H9 (cell line): ENCODE measurements around the gene DCAF11. TPM values are rescaled to one million over a fixed set of nuclear protein-coding genes. Genes with fewer than 3 reads are reported as not detected.

Experiments used
- DNase-seq: peaks from one replicate; pipeline ENCODE4 v3.0.0-alpha.2; 2017
- H2AFZ ChIP-seq: one replicate; pipeline ENCODE4 v1.6.1; 2013; ENCODE audit warnings: mild to moderate bottlenecking, low read length, control low read depth, moderate library complexity
- H2AK5ac ChIP-seq: 2 replicates; pipeline ENCODE4 v1.6.1; 2013; ENCODE audit warnings: low read length, control low read depth, mixed read lengths; ENCODE audit not compliant: insufficient read length
- H2BK120ac ChIP-seq: one replicate; pipeline ENCODE4 v1.6.1; 2013; ENCODE audit warnings: low read depth, mild to moderate bottlenecking, low read length, control low read depth, inconsistent platforms; ENCODE audit not compliant: poor library complexity, severe bottlenecking
- H2BK12ac ChIP-seq: 2 replicates; pipeline ENCODE4 v1.6.1; 2013; ENCODE audit warnings: low read length, control low read depth, mixed read lengths, low read depth; ENCODE audit not compliant: insufficient read length
- H2BK15ac ChIP-seq: 2 replicates; pipeline ENCODE4 v1.6.1; 2013; ENCODE audit warnings: low read depth, low read length, control low read depth
- H2BK20ac ChIP-seq: one replicate; pipeline ENCODE4 v1.6.1; 2013; ENCODE audit warnings: low read depth, mild to moderate bottlenecking, low read length, control low read depth, inconsistent platforms; ENCODE audit not compliant: poor library complexity, severe bottlenecking
- H2BK5ac ChIP-seq: 2 replicates; pipeline ENCODE4 v1.6.1; 2013; ENCODE audit warnings: low read length, control low read depth, mixed read lengths; ENCODE audit not compliant: insufficient read length
- H3K14ac ChIP-seq: 2 replicates; pipeline ENCODE4 v1.6.1; 2013; ENCODE audit warnings: low read length, control low read depth; ENCODE audit not compliant: insufficient read depth
- H3K18ac ChIP-seq: 2 replicates; pipeline ENCODE4 v1.6.1; 2013; ENCODE audit warnings: low read depth, mild to moderate bottlenecking, mixed read lengths, low read length, control low read depth; ENCODE audit not compliant: insufficient read length
- H3K23ac ChIP-seq: 2 replicates; pipeline ENCODE4 v1.6.1; 2013; ENCODE audit warnings: low read length, control low read depth, mixed read lengths, low read depth; ENCODE audit not compliant: insufficient read length
- H3K23me2 ChIP-seq: 2 replicates; pipeline ENCODE4 v1.6.1; 2013; ENCODE audit warnings: low read depth, mild to moderate bottlenecking, mixed read lengths, low read length, control low read depth; ENCODE audit not compliant: insufficient read length, poor library complexity, severe bottlenecking
- H3K27ac ChIP-seq: 2 replicates; pipeline ENCODE4 v1.5.1; 2013; ENCODE audit warnings: low read length, control low read depth, mixed read lengths, low read depth; ENCODE audit not compliant: insufficient read length
- H3K27me3 ChIP-seq: 2 replicates; pipeline ENCODE4 v1.6.1; 2013; ENCODE audit warnings: low read length, control low read depth, inconsistent platforms; ENCODE audit not compliant: insufficient read depth
- H3K4ac ChIP-seq: 2 replicates; pipeline ENCODE4 v1.6.1; 2013; ENCODE audit warnings: low read depth, mild to moderate bottlenecking, control low read depth, inconsistent platforms, low read length, moderate library complexity
- H3K4me1 ChIP-seq: 2 replicates; pipeline ENCODE4 v1.6.1; 2013; ENCODE audit warnings: low read length, control low read depth, inconsistent platforms; ENCODE audit not compliant: insufficient read depth
- H3K4me2 ChIP-seq: 2 replicates; pipeline ENCODE4 v1.6.1; 2013; ENCODE audit warnings: low read length, control low read depth, mixed read lengths; ENCODE audit not compliant: insufficient read length, insufficient read depth
- H3K56ac ChIP-seq: 2 replicates; pipeline ENCODE4 v1.6.1; 2013; ENCODE audit warnings: low read depth, mild to moderate bottlenecking, mixed read lengths, low read length, control low read depth; ENCODE audit not compliant: insufficient read length
- H3K79me1 ChIP-seq: 2 replicates; pipeline ENCODE4 v1.6.1; 2013; ENCODE audit warnings: low read depth, mild to moderate bottlenecking, moderate library complexity, low read length, control low read depth, inconsistent platforms; ENCODE audit not compliant: insufficient read depth, poor library complexity, severe bottlenecking
- H3K79me2 ChIP-seq: 2 replicates; pipeline ENCODE4 v1.6.1; 2013; ENCODE audit warnings: low read length, control low read depth, inconsistent platforms; ENCODE audit not compliant: insufficient read depth
- H3K9ac ChIP-seq: 2 replicates; pipeline ENCODE4 v1.6.1; 2013; ENCODE audit warnings: low read length, control low read depth, mixed read lengths; ENCODE audit not compliant: insufficient read length; ENCODE audit errors: extremely low read depth
- H3K9me3 ChIP-seq: one replicate; pipeline ENCODE4 v1.6.1; 2013; ENCODE audit warnings: low read depth, low read length, inconsistent platforms; ENCODE audit not compliant: control insufficient read depth
- H3T11ph ChIP-seq: one replicate; pipeline ENCODE4 v1.6.1; 2013; ENCODE audit warnings: mild to moderate bottlenecking, low read length, control low read depth, inconsistent platforms
- H4K20me1 ChIP-seq: one replicate; pipeline ENCODE4 v1.6.1; 2013; ENCODE audit not compliant: control insufficient read depth, insufficient read length, insufficient read depth
- H4K5ac ChIP-seq: 2 replicates; pipeline ENCODE4 v1.6.1; 2013; ENCODE audit warnings: low read depth, mild to moderate bottlenecking, mixed read lengths, low read length, control low read depth; ENCODE audit not compliant: insufficient read length
- H4K8ac ChIP-seq: replicated peaks from 2 replicates; pipeline ENCODE4 v1.6.1; 2013; ENCODE audit warnings: low read length, control low read depth, mixed read lengths, low read depth; ENCODE audit not compliant: insufficient read length
- H4K91ac ChIP-seq: 2 replicates; pipeline ENCODE4 v1.6.1; 2013; ENCODE audit warnings: low read depth, mild to moderate bottlenecking, moderate library complexity, mixed read lengths, low read length, control low read depth; ENCODE audit not compliant: insufficient read length
- H3K27ac Mint-ChIP-seq, 3 experiments: 2 replicates in 2 of 3; 3 replicates in 1 of 3; pipeline ENCODE4 v1.8.0; 2020 to 2021; ENCODE audit warnings: mixed read lengths in 3 of 3, mild to moderate bottlenecking in 1 of 3, moderate library complexity in 1 of 3
- H3K27me3 Mint-ChIP-seq: 2 replicates; pipeline ENCODE4 v1.8.0; 2021; ENCODE audit warnings: low read depth, mild to moderate bottlenecking, moderate library complexity, mixed read lengths
- H3K36me3 Mint-ChIP-seq, 3 experiments: 2 replicates in 2 of 3; 3 replicates in 1 of 3; pipeline ENCODE4 v1.8.0; 2020 to 2021; ENCODE audit warnings: low read depth in 3 of 3, mixed read lengths in 3 of 3; ENCODE audit not compliant: insufficient read depth in 1 of 3
- H3K4me1 Mint-ChIP-seq, 2 experiments: 2 replicates each; pipeline ENCODE4 v1.8.0; 2020; ENCODE audit warnings: mixed read lengths in 2 of 2
- H3K4me3 Mint-ChIP-seq, 2 experiments: 2 replicates in 1 of 2; 3 replicates in 1 of 2; pipeline ENCODE4 v1.8.0; 2020 to 2021; ENCODE audit warnings: mild to moderate bottlenecking in 2 of 2, mixed read lengths in 2 of 2, moderate library complexity in 1 of 2
- H3K9me3 Mint-ChIP-seq, 2 experiments: 2 replicates in 1 of 2; 3 replicates in 1 of 2; pipeline ENCODE4 v1.8.0; 2020; ENCODE audit warnings: mild to moderate bottlenecking in 2 of 2, mixed read lengths in 2 of 2, moderate library complexity in 1 of 2
- WGBS: extraction: QIAGEN DNeasy Blood & Tissue Kit; methylation state at CpG from one replicate; pipeline ENCODE4 v1.1.7; 2013; ENCODE audit warnings: missing lambda C conversion rate, low lambda C conversion rate, mixed read lengths; ENCODE audit not compliant: insufficient read length; ENCODE audit errors: extremely low coverage; 5-methylcytosine and 5-hydroxymethylcytosine counted together
- total RNA-seq: library from RNA; stranded (reverse); gene quantifications from 2 replicates; pipeline ENCODE4 v1.2.1, GENCODE V29; 2021
- TF ChIP-seq, protein P1 (sequence below): fragments of 200-600 bp; sonication (generic); conservative IDR thresholded peaks from 3 replicates; pipeline ENCODE4 v1.8.0; 2021; ENCODE audit warnings: antibody characterized with exemption, mild to moderate bottlenecking

DCAF11 gene
- total RNA-seq, 1 experiment from 2014 or later = 73.4 TPM

DNA sequence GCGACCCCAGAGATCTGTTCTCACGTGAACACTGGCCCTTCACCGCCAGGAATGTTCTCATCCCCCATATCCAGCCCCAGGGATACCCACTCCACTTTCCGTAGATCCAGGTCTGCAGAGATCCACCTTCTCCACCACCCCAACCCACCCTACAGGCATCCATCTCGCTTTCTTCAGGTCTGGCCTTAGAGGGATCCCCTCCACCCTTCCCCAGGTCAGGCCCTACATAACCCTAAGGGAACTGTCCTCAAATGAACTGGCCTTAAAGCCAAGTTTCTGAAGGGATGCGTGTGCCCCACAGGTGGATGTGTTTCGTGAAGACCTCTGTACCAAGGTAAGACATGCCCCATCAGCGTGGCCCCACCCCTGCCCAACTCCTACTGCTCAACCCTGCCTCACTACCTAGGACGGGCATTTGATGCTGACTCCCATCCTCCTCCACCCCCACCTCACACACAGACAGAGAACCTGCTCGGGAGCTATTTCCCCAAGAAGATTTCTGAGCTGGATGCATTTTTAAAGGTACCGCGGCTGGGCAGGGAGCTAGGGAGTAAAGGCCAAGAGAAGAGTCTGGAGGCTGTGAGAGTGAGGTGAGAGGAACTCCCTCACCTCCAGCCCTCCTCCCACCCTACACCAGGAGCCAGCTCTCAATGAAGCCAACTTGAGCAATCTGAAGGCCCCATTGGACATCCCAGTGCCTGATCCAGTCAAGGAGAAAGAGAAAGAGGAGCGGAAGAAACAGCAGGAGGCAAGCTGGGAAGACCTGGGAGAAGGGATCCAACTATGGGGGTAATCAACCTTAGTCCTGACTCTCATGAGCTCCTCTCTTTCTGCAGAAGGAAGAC, 22.3 kb downstream of the DCAF11 start:
- Histone ChIP-seq H3T11ph (no peak overlapping the region), H3K23me2 (peaks cover 10% of the 10 kb centered on the region), H3K23ac (no peak overlapping the region), H3K9ac (no peak overlapping the region), H2BK120ac (no peak overlapping the region), H3K14ac (no peak overlapping the region), H3K79me1 (peaks cover 2% of the 10 kb centered on the region), H3K9me3 (no peaks in the 10 kb centered on the region), H3K4me2 (peak overlapping the region; percentile 58), H3K79me2 (peaks cover 3% of the 10 kb centered on the region; the same call in 1 of the 2 replicates), H2AK5ac (no peak overlapping the region), H3K18ac (no peak overlapping the region), H2AFZ (no peak overlapping the region), H4K5ac (no peak overlapping the region), H3K56ac (no peak overlapping the region), H4K20me1 (no peaks in the 10 kb centered on the region), H3K27ac (no peak overlapping the region), H4K8ac (no peak overlapping the region), H2BK15ac (no peak overlapping the region), H2BK5ac (no peak overlapping the region), H2BK12ac (no peak overlapping the region), H3K4ac (no peak overlapping the region), H2BK20ac (no peak overlapping the region), H3K27me3 (no peaks in the 10 kb centered on the region), H4K91ac (no peak overlapping the region), H3K4me1 (no peaks in the 10 kb centered on the region)
- H3K4me3 Mint-ChIP-seq = peak overlapping the region; percentile 82 to 85
- 0 out of 5 replicates have a peak, but pooled peaks cover 0 to 2% of the 10 kb centered on the region in 2 experiments for H3K9me3 Mint-ChIP-seq
- peak overlapping the region in 2 of 3 experiments; percentile 53 to 75; a peak in 2 of 7 replicates for H3K27ac Mint-ChIP-seq
- no CpG with 5 or more reads among the region's 13 CpGs for WGBS
- DNase-seq = no peak
- H3K36me3 Mint-ChIP-seq = peaks cover 22 to 34% (median 27%) of the 10 kb centered on the region in 3 experiments
- peaks cover 30 to 33% of the 10 kb centered on the region in 2 experiments for H3K4me1 Mint-ChIP-seq
- TF ChIP-seq, protein P1, sequence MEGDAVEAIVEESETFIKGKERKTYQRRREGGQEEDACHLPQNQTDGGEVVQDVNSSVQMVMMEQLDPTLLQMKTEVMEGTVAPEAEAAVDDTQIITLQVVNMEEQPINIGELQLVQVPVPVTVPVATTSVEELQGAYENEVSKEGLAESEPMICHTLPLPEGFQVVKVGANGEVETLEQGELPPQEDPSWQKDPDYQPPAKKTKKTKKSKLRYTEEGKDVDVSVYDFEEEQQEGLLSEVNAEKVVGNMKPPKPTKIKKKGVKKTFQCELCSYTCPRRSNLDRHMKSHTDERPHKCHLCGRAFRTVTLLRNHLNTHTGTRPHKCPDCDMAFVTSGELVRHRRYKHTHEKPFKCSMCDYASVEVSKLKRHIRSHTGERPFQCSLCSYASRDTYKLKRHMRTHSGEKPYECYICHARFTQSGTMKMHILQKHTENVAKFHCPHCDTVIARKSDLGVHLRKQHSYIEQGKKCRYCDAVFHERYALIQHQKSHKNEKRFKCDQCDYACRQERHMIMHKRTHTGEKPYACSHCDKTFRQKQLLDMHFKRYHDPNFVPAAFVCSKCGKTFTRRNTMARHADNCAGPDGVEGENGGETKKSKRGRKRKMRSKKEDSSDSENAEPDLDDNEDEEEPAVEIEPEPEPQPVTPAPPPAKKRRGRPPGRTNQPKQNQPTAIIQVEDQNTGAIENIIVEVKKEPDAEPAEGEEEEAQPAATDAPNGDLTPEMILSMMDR = no peak
- H3K27me3 Mint-ChIP-seq = no peaks in the 10 kb centered on the region
